EL (cell line): Measurements from ENCODE around the gene TMEM266.
A peak's percentile ranks its signal among the peaks of the same experiment; 100 is the strongest.

Experiments used
- DNase-seq: peaks from one replicate; pipeline ENCODE4 v3.0.0-alpha.2; 2016

Gene TMEM266

DNA sequence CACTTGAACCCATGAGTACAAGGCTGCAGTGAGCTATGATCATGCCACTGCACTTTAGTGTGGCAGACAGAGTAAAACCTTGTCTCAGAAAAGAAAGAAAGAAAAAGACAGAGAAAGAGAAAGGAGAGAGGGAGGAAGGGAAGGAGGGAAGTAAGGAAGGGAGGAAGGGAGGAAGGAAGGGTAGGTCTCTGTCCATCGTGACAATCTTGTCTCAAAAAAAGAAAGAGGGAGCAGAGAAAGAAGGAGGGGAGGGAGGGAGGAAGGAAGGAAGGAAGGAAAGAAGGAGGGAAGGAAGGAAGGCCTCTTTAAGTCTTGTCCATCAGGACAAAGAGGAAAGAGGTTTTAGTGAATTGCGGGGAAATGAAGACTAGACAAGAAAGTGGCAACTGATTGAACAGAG lies 129.3 kb downstream of the TMEM266 start:
- DNase-seq = no peak

DNA sequence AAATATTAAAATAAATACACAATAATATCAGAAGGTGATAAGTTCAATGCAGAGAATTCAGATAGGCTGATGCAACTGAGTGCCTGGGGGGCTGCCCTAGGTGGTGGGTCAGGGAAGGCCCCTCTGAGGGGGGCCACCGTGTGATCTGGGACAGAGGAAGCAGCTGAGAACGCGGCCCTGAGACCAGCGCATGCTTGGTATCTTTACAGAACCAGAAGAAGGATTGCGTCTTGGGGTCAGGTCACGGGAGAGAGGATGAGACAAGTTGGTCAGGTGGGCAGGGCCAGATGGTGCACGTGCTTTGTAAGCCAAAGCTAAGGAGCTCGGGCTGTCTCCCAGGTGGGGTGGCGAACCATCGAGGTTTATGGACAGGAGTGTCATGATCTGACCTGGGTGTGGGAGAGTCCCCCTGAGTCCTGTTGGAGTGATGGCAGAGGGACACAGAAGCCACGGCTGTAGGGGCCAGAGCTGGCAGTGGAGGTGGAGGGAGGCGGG lies 130.3 kb downstream of the TMEM266 start:
- DNase-seq = no peak

DNA sequence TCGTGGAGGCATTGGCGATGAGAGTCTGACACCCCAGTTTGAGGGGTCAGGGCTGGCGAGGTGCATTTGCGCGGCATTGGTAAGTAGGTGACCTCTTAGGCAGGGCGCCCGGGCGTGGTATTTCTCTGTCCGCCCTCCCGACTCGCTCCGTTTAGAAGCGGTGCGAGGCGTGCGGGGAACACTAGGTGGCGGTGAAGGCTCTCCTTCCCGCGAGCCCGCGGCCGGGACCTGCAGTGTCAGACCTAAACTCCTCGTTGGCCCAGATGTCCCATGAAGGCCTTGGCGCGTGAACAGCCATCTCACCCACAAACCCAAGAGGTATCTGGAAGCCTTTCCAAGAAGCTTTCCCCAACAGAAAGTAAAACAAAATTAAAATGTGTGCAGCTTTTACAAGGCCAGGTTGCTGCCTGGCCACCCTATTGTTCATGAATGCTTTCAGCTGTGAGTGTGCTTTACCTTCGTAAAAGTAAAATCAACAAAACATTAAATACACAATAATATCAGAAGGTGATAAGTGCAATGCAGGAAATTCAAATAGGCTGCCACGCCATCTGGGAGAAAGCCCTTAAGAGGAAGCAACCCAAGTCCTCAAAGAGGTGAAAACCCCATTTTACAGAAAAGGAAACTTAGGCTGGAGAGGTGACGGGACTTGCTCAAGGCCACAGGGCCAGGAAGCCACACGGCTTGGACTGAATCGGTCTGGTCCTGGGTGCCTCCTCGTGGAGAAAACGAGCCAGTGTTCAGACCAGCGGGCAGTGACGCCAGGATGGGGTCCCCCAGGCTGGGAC lies 131.2 kb downstream of the TMEM266 start:
- peak; percentile 77 for DNase-seq

DNA sequence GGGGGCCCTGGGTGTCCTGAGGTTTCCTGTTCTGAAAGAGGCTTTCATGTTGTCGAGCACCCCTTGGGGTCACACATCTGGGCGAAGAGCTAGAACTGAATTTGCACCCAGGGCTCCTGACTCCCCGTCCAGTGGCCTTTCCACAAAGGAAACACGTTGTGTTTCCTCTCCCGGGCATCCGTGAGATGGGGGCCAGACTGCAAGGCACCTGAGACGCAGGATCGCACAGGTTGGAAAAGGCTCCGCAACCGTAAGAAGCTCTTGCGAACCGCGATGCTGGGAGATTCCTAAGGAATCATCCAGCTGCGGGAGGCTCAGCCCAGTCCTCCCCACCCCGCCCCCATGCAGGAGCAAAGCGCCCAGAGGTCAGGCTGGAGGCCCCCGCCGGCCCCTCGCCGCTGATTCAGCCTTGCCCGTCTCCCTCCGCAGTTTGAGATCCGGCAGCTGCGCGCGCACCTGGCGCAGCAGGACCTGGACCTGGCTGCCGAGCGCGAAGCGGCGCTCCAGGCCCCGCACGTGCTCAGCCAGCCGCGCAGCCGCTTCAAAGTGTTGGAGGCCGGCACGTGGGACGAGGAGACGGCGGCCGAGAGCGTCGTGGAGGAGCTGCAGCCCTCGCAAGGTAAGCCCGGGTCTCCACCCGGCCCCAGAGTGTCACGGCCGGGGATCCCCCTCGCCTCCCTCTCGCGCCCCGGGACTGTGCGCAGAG lies 131.9 kb downstream of the TMEM266 start:
- no peak for DNase-seq

DNA sequence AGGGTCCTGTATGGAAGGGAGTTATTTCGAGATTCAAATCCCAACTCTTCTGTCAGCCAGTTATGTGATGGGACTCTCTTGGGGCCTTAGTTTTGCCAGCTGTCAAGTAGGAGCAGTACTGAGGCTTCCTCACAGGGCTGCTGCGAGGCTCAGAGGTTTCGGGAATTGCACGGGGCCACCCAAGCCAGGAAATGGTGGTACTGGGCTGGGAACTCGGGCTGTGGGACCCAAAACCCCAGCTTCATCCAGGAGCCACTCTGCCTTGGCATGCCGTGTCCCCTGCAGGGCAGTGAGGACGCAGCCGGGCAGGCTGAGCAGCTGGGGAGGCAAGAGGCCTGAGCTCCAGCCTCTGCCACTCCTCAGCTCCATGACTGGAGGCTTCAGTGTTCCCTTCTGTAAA lies 132.9 kb downstream of the TMEM266 start:
- no peak for DNase-seq

DNA sequence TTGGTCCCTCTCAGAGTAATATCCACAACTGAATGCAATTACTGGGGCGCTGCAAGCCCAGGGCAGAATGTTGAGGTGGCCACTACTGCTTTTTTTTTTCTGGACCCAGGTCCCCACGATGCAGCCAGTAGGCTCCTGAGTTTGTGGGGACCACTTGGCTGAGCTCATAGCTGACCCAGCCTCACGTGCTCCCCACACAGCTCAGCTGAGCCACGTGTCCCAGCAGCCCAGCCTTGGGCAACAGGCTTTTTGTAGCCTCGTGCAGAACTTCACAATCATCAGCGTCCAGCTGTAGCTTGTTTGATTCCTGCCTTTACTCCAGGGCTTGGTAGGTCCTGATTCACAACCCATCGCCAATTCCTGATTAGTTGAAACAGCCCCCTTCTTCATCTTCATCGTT lies 134.1 kb downstream of the TMEM266 start:
- no peak for DNase-seq

DNA sequence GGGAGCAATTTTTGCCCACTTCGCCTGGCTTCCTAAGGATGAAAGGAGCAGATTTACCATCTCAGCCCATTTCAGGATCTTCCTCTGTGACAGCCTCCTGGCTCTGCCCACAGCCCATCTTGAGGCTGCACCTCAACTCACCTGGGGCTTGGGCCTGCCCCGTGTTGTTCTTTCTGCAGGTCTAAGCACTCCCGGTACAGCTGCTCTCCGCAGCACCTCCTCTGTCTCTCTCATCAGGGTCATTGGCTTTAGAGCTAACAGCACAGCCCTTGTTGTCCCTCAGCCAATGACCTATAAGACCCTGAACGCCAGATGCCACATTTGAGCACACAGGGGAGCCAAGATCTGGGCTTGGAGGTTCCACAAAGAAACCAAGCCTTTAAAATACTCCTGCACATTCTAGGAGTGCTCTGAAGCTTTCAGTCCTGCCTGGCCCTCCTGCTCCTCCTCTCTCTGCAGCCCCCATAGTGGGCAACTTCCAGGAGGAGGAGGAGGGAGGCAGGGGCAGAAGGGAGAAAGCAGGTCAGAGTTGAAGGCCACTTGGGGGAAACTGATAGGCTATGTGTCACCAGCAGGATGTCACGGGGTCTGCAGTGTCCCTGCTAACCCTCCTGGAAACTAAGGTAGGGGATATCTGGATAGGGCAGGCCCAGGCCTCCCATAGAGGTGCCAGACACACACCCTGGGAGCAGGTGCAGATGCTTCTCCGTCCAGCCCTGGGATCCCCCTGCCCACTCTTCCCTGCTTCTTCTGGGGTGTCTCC lies 135.9 kb downstream of the TMEM266 start:
- DNase-seq = no peak

DNA sequence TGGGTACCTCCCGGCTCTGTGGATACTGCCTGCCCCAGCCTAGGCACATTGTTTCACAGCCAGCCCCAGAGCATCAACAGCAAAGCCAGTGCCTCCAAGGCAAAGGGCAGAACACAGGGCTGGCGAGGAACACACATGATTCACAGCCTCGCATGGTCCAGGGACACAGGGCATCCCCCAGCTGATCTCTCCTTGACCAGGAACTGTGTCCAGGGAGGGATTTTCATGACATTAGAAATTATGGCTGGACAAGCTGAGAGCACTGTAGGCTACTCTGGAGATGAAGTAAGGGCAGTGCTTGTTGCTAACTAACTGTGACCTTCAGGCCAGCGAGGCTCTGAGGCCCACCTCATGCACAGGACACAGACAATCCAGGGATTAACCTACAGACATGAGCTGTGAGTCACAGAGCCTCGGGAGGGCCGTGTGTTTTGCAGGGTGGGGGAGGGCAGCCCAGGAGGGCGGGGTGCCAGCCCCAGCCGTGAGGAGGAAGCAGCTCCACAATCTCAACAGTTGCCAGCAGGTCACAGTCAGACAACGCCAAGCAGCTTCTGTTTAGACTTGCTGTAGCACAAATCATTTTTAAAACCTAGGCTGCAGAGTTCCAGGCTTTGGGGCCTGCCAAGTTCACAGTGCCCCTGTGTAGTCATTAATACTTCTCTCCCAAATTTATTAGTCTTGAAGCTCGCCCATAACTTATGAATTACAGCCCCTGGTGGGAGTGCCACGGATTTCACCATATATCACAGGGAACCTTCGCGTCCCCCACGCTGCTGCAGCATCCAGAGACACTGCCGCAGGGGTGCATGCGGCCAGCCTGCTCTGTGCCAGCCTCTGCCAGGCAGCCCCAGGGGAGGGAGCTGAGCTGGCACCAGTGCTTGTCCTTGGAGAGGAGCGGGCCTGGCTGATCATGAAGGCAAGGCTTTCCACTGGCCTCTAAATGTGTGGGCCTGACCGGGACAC lies 136.8 kb downstream of the TMEM266 start:
- peak; percentile 90 for DNase-seq

DNA sequence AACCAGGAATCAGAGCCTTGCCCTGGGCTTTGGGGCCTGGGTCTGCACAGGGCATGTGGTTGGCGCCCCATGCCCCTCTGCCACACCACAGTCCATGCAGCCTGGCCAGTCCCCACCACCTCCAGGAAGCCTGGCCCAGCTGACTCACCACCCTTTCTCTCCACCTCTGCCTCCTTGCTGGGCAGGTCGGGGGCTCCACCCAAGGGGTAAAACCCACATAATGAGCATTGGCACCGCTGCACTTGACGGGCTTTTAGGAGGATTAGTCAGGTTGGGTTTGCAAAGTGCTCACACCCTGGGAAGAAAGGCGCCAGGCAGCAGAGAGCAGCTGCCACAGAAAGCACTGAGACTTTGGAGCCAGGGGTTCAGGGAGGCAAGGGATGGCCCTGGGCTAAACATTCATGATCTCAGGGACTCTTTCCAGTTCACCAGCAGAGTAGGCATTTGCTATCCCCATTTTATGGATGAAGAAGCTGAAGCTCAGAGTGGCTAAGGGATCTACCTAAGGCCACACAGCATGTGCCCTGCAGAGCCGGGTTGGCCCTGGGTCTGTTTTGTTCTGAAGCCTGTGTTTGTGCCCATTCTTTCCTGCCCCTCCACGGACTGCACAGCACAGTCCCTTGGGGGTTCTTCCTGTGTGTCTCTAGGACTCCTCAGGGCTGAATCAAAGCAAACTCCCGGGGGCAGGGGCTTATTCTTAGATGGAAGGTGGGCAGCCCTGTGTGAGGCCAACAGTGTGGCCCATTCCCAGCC lies 138.1 kb downstream of the TMEM266 start:
- peak; percentile 21 for DNase-seq

DNA sequence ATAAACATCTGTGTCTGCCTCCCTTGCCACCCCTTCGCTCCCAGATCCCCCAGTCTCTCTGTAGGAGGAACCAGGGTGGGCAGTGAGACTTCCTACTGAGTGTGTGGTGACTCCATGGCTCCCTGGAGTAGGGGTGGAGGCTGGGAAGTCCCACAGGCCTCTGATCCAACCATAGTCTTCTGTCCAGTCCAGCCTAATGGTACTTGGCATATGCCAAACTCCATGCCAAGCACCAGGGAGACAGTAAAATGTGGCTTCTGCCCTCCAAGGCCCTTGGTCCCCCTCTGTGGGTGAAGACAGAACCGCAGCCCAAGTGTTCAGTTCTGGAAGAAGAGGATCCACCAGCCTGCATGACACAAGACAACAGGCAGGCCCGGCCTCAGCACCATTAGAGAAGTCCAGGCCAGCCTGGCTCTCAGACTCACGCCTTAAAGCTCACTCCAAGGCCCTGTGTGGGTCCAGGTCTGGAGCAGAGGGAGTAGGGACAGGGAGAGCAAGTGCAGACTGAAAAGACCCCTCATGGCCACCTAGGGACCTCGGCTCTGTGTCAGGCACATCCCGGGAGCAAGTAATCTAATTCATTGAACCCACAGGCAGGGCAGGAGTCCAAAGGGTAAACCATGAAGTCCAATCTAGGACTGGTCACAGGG lies 138.8 kb downstream of the TMEM266 start:
- no peak for DNase-seq

DNA sequence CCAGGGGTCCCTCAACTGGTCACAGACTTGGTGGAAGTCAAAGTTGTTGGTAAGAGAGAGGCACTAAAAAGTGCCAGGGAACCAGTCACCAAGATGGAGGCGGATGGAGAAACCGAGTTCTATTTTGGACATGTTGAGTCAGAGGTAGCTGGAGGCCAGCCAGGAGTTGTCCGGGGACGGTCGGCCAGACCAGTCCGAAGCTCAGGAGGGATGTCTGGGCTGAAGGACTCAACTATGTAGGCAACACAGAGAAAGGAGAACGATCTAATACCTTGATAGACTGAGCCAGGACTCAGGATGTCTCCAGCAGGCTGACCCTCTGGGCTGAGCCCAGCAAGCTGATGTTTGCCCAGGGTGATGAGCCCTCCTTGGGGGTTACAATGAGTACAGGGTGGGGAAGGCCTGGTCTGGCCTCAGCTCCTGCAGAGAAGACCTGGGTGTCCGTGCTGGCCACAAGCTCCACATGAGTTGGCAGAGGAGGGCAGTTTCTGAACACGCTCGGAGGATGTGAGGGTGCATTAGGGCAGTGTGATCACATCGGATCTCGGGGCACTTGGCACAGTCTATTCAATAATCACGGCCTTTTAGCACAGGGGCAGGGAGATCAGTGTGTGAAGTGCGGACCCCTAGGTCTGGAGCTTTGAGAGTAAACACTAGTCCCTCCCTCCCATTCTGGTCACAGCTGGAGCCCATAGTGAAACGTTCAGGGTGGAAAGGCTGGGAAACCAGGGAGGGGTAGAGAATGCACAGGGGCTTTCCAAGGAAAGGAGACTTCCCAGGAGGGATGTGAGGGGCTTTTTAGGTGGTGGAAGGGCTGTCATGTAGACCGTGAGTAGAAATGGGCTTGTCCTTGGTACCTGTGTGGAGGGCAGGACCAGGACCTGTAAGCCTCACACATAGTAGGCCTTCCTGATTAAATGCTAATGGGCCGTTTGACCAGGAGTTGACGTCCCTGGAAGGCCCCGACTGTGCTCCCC lies 139.6 kb downstream of the TMEM266 start:
- peak; percentile 81 for DNase-seq

DNA sequence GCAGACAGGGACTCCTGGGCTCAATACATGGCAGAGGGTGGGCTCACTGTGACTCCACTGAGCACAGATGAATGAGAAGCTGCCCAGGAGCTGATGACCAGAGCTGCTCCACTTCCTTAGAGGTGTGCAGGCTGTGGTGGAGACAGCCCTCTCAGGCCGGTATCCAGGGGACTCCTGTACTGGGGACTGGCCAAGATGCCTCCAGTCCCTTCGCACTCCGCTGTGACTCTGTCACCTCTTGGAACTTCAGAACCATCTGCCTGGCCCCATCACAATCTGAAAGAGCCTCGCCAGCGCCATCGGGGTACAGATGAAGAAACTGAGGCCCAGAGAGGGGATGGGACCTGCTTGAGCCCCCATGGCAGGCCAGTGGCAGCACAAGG lies 140.3 kb downstream of the TMEM266 start:
- DNase-seq = no peak

DNA sequence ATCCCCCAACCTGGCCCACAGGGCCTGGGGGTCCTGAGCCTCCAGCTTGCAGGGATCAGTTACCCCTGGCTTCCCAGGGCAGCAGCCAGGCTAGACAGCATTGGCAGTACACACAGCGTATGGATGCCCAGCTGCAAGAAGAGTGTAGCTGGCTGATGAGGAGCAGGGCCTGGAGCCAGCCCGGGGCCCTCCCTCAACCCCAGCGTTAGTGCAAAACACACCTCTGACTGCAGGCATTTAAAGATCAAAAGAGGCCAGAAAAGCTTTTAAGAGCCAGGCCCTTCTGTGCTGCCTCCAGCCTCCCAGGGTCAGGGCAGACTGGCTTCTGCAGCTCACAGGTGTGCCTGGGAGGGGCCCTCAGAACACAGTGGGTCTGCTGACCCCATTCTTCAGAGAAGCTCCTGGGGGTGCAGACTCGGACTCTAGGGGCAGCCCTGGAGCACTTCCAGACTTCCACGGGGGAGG lies 140.9 kb downstream of the TMEM266 start:
- no peak for DNase-seq

DNA sequence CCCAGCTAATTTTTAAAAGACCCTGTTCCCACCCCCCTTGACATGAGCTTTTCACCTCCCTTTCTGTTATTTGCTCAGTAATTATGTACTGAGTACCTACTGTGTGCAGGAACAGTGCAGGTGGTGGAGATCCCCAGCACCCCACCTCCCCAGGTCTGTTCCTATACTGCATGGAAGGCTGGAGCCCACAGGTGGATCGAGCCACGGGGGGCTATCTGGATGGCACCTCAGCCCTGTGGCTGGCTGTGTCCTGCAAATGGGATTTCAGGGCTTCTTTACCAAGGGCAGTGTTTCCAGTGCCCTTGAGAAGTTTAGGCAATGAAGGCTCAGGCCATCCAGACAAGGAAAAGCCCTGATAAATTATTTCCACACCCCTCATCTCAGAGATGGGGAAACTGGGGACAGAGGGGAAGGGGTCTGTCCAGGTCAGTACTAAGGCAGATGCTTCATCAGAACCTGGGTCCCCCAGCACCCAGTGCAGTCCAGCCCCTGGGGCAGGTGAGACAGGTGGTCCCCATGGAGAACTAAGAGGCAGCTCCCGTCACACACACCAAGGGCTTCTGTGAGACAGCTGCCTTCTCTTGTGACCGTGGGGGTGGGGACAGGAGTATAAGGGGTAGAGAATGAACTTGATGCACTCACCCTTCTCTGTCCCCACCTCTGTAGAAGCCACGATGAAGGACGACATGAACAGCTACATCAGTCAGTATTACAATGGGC lies 141.9 kb downstream of the TMEM266 start:
- DNase-seq = no peak

DNA sequence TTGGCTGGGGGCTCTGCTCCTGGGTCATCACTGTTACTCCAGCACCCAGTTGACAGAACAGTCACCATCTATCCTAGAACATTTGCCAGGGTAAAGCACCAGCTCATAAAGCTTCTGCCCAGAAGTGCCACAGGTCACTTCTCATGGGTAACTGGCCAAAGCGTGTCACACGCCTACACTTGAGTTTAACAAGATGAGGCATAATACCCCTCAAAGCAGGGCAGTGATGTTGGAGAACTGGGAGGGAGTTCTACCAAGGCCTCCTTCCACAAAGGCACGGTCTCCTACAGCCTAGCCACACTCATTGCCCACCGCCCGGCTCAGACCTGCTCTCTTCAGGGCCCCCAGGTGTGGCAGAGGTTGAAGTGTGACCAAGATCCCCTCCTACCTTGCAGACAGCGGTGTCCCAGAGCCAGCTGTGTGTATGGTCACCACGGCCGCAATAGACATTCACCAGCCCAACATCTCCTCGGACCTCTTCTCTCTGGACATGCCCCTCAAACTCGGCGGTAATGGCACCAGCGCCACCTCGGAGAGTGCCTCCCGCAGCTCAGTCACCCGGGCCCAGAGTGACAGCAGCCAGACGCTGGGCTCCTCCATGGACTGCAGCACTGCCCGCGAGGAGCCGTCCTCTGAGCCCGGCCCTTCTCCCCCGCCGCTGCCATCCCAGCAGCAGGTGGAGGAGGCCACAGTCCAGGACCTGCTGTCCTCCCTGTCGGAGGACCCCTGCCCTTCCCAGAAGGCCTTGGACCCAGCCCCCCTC lies 143.7 kb downstream of the TMEM266 start:
- no peak for DNase-seq

DNA sequence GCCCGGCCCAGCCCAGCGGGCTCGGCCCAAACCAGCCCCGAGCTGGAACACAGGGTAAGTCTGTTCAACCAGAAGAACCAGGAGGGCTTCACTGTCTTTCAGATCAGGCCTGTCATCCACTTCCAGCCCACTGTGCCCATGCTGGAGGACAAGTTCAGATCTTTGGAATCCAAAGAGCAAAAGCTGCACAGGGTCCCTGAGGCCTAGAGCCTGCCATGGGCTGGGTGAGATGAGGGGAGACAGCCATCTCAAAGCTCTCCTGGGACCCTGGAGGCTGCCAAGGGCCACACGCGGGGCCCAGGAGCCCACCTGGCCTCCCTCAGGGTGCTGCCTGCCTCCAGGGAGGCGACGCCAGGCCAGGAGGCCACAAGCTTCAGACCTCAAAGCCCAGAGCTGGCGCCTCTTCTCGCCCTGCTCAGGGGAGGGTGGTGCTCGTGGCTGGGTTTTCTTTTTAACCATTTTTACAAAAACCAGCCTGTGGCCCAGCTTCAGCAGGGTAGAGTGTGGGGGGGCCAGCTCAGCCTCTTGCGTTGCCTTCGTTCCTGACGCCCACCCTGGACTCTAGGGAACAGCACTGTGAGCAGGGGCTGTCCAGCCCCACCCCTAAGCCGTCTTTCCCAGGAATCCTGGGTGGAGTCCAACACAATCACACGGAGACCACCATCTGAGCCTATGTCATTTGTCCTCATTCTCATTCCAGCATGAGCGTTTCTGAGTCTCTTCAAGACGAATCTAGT lies 144.5 kb downstream of the TMEM266 start:
- no peak for DNase-seq

DNA sequence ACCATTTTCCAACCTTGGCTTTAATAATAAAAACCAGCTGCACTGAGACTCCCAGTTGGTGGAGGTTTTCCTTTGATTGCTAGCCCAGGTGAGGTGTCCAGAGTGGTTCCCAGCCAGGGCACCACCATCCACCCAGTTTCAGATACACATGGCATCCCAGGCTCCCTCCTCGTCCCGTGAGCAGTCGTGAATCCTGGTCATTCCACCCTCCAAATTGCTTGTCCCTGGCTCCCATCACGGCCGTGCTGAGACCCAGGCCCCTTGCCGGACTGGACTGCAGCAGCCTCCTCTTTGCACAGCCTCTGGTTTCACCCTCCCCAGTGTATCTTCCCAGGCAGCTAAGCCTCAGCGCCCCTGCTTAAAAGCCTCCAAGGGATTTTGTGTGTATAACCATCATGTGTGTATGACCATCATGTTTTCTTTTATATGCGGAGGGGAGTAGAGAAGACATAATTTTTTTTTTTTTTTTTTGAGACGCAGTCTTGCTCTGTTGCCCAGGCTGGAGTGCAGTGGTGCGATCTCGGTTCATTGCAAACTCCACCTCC lies 145.2 kb downstream of the TMEM266 start:
- DNase-seq = no peak
